ENCODE results near the gene CCDC15. TPM values are rescaled to one million over a fixed set of nuclear protein-coding genes. Genes with fewer than 3 reads are reported as not detected.
"Not testable (repeated sequence)": the region's sequence is repeated elsewhere in the genome, so short reads cannot be mapped to it uniquely, and the experiment has no call there.

Gene CCDC15
- total and polyA plus RNA-seq, 2 donors (not counting 1 experiment from before 2014, with no cell fraction given): 1.2 to 2.3 TPM

DNA sequence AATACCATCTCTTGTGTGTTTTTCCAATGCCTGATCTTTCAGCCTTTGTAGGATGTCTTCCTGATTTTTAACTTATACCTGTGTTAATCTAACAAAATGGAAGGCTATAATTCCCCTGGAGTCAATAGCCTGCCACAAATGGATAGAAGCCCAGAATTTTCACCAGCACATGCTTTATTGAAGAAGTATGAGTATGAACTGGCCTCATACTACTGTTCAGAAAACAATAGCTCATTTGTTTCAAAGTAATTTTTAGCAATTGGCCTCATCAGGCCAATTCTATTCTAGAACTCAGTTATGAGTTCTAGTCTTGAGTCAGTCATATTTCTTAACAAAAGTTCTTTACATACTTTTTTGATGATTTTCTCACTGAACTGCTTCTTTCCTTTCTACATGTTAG lies 68.5 kb downstream of the CCDC15 start:
- peak in 1 of 2 donors; percentile 2 for DNase-seq (ENCODE audit: low read depth in 2 of 2)
- no peak overlapping the region for H3K9ac ChIP-seq (ENCODE audit: insufficient read depth, low read length)
- H4K20me1 ChIP-seq (ENCODE audit: control insufficient read depth, extremely low read depth, insufficient read depth, low read length): no peaks in the 10 kb centered on the region
- H3K79me2 ChIP-seq (ENCODE audit: control insufficient read depth, insufficient read depth, low read length): no peaks in the 10 kb centered on the region
- H3K27ac ChIP-seq (ENCODE audit: insufficient read depth, low read length): no peak overlapping the region
- H3K4me1 ChIP-seq (ENCODE audit: control insufficient read depth, extremely low read depth, insufficient read depth, low read length): no peaks in the 10 kb centered on the region
- no peak overlapping the region for H2AFZ ChIP-seq (ENCODE audit: low read length)
- H3K4me3 ChIP-seq (replicated peaks in 1 of 4; ENCODE audit: control extremely low read depth in 1 of 4, insufficient read depth in 1 of 4, low read depth in 3 of 4, low read length in 4 of 4): no peak overlapping the region
- no peaks in the 10 kb centered on the region for H3K9me3 ChIP-seq (ENCODE audit: control insufficient read depth, insufficient read depth, low read depth, low read length)
- TF ChIP-seq, protein P1, sequence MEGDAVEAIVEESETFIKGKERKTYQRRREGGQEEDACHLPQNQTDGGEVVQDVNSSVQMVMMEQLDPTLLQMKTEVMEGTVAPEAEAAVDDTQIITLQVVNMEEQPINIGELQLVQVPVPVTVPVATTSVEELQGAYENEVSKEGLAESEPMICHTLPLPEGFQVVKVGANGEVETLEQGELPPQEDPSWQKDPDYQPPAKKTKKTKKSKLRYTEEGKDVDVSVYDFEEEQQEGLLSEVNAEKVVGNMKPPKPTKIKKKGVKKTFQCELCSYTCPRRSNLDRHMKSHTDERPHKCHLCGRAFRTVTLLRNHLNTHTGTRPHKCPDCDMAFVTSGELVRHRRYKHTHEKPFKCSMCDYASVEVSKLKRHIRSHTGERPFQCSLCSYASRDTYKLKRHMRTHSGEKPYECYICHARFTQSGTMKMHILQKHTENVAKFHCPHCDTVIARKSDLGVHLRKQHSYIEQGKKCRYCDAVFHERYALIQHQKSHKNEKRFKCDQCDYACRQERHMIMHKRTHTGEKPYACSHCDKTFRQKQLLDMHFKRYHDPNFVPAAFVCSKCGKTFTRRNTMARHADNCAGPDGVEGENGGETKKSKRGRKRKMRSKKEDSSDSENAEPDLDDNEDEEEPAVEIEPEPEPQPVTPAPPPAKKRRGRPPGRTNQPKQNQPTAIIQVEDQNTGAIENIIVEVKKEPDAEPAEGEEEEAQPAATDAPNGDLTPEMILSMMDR (conservative IDR thresholded peaks at IDR 0.05 in 1 of 2, IDR thresholded peaks at IDR 0.05 in 1 of 2; ENCODE audit: low read depth in 1 of 2, low read length in 2 of 2): no peak
- no peak for TF ChIP-seq EZH2 (IDR thresholded peaks at IDR 0.05; ENCODE audit: low read length, missing control alignments)
- no peak overlapping the region for H3K4me2 ChIP-seq (ENCODE audit: extremely low read depth, insufficient read depth, low read length)
- no peaks in the 10 kb centered on the region for H3K27me3 ChIP-seq (ENCODE audit: control insufficient read depth, insufficient read depth, low read length)
- H3K36me3 ChIP-seq (ENCODE audit: control insufficient read depth, insufficient read depth, low read length): no peaks in the 10 kb centered on the region

DNA sequence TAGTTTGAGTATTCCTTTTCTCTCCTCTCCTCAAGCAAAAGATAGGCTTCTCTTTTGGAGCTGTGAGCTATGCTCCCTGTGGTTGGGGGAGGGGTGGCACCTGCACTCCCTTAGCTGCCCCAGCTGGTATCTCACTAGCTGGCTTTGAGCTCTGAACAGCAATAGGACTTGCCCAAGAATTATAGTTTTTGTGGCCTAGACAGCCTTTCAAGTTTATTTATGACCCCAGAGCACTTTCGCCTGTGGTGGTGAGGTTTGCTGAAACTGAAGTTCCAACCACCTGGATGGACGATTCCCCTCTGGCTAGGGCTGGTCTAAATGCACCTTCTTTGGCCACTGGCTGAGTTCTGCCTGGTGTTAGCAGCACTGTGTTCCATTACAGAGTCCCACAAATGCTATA lies 72.0 kb downstream of the CCDC15 start:
- Histone ChIP-seq H2AFZ (ENCODE audit: low read length) (no peak overlapping the region), H3K4me2 (ENCODE audit: extremely low read depth, insufficient read depth, low read length) (no peak overlapping the region), H3K9me3 (ENCODE audit: control insufficient read depth, insufficient read depth, low read depth, low read length) (no peaks in the 10 kb centered on the region), H3K79me2 (ENCODE audit: control insufficient read depth, insufficient read depth, low read length) (no peaks in the 10 kb centered on the region), H3K4me3 (replicated peaks in 1 of 4; ENCODE audit: control extremely low read depth in 1 of 4, insufficient read depth in 1 of 4, low read depth in 3 of 4, low read length in 4 of 4) (no peak overlapping the region), H4K20me1 (ENCODE audit: control insufficient read depth, extremely low read depth, insufficient read depth, low read length) (no peaks in the 10 kb centered on the region), H3K9ac (ENCODE audit: insufficient read depth, low read length) (no peak overlapping the region), H3K27ac (ENCODE audit: insufficient read depth, low read length) (no peak overlapping the region), H3K36me3 (ENCODE audit: control insufficient read depth, insufficient read depth, low read length) (no peaks in the 10 kb centered on the region), H3K4me1 (ENCODE audit: control insufficient read depth, extremely low read depth, insufficient read depth, low read length) (no peaks in the 10 kb centered on the region), H3K27me3 (ENCODE audit: control insufficient read depth, insufficient read depth, low read length) (no peaks in the 10 kb centered on the region)
- TF ChIP-seq, protein P1 (conservative IDR thresholded peaks at IDR 0.05 in 1 of 2, IDR thresholded peaks at IDR 0.05 in 1 of 2; ENCODE audit: low read depth in 1 of 2, low read length in 2 of 2): no peak
- no peak for TF ChIP-seq EZH2 (IDR thresholded peaks at IDR 0.05; ENCODE audit: low read length, missing control alignments)
- no peak for DNase-seq (ENCODE audit: low read depth in 2 of 2)

DNA sequence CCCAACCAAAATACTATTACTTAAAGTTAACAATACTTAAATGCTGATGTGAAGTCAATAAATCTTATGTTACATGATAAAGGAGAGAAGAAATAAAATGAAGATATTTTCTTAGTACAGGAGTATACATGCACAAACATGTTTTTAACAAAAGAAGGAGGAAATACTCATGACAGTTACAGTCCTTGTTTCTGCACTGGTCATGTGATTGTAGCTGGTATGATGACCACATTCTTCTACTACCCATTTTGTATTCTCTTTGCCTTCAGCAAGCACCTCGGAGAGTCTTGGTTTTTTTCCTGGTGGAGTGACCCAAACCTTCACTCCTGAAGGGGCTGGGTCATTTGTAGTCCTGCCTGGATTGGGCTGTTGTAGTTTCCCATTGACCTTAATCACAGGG lies 75.4 kb downstream of the CCDC15 start:
- not testable (repeated sequence) for H3K27ac ChIP-seq (ENCODE audit: insufficient read depth, low read length); H2AFZ ChIP-seq (ENCODE audit: low read length); H3K4me3 ChIP-seq (replicated peaks in 1 of 4; ENCODE audit: control extremely low read depth in 1 of 4, insufficient read depth in 1 of 4, low read depth in 3 of 4, low read length in 4 of 4); DNase-seq (ENCODE audit: low read depth in 2 of 2); H3K4me2 ChIP-seq (ENCODE audit: extremely low read depth, insufficient read depth, low read length); H3K36me3 ChIP-seq (ENCODE audit: control insufficient read depth, insufficient read depth, low read length); H4K20me1 ChIP-seq (ENCODE audit: control insufficient read depth, extremely low read depth, insufficient read depth, low read length); H3K9me3 ChIP-seq (ENCODE audit: control insufficient read depth, insufficient read depth, low read depth, low read length); H3K79me2 ChIP-seq (ENCODE audit: control insufficient read depth, insufficient read depth, low read length); H3K4me1 ChIP-seq (ENCODE audit: control insufficient read depth, extremely low read depth, insufficient read depth, low read length); H3K9ac ChIP-seq (ENCODE audit: insufficient read depth, low read length); H3K27me3 ChIP-seq (ENCODE audit: control insufficient read depth, insufficient read depth, low read length)
